Limb (tissue), 2 donors: ENCODE results near the gene PRKG2.
A peak's percentile ranks its signal among the peaks of the same experiment; 100 is the strongest.
"Not testable (repeated sequence)": the region's sequence is repeated elsewhere in the genome, so short reads cannot be mapped to it uniquely, and the experiment has no call there.

ENCODE experiments used
- DNase-seq, 2 donors: peaks; one replicate each; pipeline ENCODE4 v3.0.0-alpha.2; 2016; ENCODE audit errors: extremely low spot score in 2 of 2

PRKG2 gene

DNA sequence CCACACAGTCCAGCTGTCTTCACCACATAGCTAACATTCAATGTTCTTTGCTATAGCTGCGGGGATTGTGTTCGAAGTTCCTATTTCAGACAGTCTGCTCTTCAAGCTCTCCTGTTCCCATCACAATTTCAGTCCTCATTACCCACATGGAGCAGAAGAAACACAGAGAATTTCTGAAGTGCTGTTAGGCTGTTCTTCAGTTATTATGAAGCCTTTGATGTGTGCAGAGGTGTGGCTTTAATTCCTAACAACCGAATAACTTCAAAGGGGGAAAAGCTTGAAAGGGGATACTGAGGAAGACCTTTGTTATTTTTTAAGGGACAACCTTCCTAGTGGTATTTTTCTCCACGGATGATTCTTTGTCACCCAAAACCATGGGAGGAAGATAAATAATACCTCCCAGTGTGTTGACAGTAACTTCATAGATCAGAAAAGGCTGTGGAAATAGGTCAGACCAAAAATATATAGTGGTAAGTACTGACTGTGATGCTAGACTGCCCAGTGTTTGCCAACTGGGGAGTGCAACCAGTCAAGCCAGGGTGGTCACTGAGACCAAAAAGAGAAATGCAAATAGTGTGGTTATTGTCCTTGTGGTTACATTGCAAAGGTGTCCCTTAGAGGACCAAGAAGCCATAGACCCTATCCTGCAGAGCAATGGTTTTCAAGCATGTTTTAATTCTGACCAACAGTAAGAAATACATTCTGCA lies 52.1 kb downstream of the PRKG2 start:
- DNase-seq: no peak

DNA sequence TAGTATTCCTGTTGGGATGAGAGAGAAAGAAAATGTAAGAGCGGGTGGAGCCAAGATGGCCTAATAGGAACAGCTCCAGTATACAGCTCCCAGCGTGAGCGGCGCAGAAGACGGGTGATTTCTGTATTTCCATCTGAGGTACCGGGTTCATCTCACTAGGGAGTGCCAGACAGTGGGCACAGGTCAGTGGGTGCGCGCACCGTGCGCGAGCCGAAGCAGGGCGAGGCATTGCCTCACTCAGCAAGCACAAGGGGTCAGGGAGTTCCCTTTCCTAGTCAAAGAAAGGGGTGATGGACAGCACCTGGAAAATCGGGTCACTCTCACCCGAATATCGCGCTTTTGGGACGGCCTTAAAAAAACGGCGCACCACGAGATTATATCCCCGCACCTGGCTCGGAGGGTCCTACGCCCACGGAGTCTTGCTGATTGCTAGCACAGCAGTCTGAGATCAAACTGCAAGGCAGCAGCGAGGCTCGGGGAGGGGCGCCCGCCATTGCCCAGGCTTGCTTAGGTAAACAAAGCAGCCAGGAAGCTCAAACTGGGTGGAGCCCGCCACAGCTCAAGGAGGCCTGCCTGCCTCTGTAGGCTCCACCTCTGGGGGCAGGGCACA lies 61.2 kb downstream of the PRKG2 start:
- DNase-seq: not testable (repeated sequence)

GRCh38 chr4:81152839-81153713 lies 61.9 kb downstream of the PRKG2 start:
- DNase-seq: no peak

- DNase-seq: no peak
These were observed 65.0 kb downstream of the PRKG2 start for GRCh38 chr4:81149976-81150375.

GRCh38 chr4:81148576-81148975 lies 66.4 kb downstream of the PRKG2 start:
- DNase-seq: no peak

DNA sequence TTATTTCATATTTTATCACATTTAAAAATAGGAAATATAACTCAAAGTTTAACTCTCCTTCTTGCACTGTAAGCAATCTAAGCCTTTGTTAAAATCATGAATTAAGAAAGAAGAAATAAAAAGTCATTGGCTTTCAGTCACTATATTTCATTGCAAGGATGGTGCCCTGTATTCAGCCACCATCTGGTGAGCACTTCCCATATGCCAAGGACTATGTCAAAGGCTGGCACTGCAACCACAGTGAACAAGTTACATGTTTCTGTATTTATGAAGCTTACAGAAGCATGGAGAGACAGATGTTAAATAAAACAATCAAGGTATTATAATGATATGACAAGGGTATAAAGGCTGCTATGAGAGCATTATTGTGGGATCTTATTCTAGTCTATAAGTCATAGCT lies 68.6 kb downstream of the PRKG2 start:
- no peak for DNase-seq

DNA sequence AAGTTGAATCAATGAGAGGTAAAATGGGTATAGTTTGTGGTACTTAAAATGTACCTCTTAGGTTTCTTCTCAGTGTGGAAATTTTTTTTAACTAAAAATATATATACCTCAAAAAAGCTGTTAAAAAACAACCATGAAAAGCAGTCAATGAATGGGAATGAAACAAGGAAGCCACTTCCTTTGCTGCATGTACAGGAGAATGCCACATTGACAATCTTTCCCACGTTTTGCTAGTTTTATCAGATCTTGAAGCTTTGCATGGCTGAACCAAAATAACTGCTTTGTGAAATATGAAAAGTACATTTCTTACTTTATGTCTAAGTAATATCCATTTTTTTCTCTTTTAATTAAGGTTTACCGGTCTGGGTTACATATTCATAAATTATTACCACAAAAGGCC lies 71.8 kb downstream of the PRKG2 start:
- DNase-seq: no peak

DNA sequence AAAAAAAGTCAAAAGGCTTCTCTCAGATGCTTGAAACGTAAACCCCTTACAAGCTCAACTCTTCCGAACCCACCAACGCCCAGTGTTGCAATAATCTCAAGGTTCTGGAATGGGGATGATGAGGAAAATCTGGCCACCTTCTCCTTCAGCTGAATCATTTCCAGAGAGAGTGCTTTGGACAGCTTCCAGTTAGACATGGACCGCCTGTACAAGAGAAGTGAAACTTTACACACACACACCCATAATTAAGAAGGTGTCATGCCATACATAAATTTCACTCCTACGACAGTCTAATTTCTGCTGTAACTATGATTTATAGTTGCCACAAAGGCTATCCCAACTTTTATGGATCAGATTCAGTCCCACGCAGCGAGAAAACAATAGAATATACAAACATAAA lies 72.3 kb downstream of the PRKG2 start:
- no peak for DNase-seq

DNA sequence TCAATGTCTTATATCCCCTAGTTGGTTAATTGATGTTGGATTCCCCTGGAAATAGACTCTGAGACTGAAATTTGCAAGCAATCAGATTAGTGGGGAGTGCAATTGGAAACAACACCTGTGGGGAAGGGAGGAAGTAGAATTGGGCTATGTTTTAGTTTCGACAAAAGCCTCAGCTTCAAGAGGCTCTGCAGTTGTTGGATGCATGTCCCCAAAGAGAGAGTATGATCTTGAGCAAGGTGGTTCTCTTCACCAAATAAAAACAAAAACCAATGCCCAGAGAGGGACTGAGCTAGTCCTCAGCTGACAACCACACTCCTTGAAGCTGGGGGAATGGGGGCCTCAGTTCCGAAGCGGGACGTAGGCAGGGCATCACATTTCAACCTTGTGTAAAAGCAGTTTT lies 77.1 kb downstream of the PRKG2 start:
- DNase-seq: no peak

- no peak for DNase-seq
These were observed 77.6 kb downstream of the PRKG2 start for GRCh38 chr4:81137446-81137845.

DNA sequence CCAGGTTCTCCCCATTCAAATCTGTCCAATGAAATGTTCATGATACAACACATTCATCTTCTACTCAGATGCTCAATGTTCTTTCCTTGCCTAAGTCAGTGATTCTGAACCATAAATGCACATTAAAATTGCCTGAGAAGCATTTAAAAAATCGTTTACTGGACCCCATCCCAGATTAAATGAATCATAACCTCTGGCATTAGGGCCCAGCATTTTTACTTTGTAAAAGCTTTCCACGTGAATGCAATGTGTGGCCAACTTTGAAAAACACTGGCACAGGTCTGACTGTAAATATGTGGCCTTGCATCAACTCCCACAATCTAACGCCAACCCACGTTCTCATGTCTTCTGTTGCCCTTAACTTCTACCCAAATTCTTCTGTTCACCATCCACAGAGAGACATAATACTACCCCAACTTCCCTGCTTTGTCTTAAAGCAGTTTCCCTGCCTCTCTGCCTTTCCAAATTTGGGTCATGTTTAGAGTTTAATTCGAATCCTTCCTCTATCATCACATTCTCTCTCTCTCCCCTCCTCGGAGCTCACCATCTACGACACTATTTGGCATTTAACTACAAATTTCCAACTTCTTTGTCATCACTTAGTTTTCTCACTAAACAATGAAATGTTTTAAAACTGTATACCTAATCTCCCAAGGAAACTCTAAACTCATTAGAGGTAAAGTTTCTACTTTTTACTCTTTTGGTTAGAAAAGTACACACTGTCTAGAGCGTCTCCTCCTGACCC lies 78.7 kb downstream of the PRKG2 start:
- peak in 1 of 2 donors; percentile 27 for DNase-seq

DNA sequence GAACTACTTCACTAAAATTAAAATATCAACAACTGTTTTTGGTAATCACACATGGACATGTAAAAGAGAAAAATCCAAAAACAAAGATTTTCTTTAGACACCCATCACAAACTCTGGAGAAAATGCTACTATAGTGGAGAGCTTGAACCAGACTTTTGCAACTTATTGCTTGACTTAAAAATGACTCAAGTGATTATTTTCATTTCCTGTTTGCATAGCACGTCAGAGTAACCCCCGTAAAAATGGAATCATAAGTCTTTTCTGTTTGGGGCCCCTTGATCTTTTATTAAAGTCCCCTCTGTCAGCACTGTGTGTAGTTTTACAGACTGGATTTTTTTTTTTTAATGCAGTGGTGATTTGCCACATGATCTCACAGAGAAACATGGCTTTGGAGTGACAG lies 79.5 kb downstream of the PRKG2 start:
- no peak for DNase-seq

DNA sequence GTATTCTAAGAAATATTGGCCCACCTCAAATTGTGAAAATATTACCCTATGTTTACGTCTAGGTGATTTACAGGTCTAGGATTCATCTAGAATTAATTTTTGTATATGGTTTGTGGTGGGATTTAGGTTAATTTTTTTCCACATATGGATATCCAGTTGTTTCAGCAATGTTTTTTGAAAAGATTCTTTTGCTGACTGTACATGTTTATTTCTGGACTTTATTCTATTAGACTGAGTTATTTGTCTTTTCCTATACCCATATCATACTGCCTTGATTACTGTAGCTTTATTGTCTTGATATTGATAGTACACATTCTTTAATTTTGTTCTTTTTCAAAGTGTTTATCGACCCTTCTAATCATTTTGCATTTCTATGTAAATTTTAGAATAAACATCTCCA lies 83.5 kb downstream of the PRKG2 start:
- no peak for DNase-seq

GRCh38 chr4:81131066-81131465 lies 84.0 kb downstream of the PRKG2 start:
- DNase-seq: no peak

GRCh38 chr4:81130569-81130968 lies 84.5 kb downstream of the PRKG2 start:
- no peak for DNase-seq

DNA sequence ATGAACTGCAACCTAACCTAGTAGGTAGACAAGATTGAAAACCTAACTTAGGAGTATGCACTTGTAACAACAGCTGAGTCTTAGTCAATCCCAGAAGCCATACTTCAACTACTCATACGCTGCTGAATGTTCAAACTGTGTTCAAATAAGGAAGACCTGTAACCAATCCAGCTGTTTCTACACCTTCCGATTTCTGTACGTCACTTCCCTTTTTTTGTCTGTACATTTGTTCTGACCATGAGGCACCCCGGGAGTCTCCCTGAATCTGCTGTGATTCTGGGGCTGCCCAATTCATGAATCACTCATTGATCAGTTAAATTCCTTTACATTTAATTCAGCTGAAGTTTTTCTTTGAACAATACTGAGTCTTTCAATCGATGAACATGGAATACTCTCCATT lies 95.0 kb downstream of the PRKG2 start:
- no peak for DNase-seq

GRCh38 chr4:81118086-81118485 lies 96.9 kb downstream of the PRKG2 start:
- no peak for DNase-seq

GRCh38 chr4:81116566-81116965 lies 98.5 kb downstream of the PRKG2 start:
- DNase-seq: no peak

GRCh38 chr4:81113024-81113423 lies 102.0 kb downstream of the PRKG2 start:
- no peak for DNase-seq

DNA sequence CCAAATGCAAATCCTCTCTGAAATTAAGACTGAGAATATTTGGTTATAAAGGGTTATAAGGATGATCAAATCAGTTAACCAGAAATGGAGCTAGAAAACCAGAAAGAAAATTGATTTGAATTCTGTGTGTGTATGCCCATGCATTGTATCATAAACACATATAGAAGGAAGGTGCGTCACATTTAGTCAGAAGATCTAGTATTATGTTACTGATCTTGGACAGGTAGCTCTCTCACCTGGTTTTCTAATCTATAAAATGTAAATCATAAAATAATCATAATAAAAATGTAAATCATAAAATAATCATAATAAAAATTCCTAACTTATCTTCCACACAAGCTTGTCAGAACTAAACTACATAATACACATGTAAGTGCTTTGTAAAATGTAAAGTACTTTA lies 105.7 kb downstream of the PRKG2 start:
- DNase-seq: no peak

DNA sequence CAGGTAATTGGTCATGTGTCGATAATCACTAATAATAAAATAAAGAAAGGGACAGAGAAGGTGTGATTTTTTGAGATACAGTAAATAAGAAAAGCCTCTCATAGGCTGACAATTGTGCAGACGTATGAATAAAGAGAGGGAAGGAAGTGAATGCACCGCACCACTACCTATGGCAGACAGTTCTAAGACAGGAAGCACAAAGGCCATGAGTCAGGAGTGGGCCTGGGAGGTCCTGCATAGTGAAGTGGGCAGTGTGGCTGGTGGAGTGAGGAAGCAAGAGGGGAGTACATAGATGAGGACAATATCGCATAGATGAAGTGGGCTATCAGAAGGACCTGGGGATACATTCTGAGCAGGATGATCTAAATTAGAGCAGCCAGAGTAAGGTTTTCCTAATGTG lies 108.9 kb downstream of the PRKG2 start:
- DNase-seq: no peak

DNA sequence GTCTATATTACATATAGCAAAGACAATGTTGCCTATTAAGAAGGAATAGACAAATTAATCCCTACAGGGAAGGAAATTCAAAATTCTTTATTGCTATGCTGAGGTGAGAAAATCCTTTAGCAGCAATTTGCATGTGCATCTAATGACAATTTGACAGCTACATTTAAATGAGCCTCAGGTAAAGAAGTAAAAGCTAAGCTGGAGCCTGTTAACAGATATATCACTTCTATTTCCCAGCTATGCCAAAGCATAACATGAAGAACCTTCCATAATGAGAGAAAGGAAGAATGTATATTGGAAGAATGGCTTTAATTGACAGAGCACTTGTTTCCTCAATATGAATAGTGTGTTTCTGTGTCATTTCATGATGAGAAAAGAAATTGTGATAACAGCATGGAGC lies 112.9 kb downstream of the PRKG2 start:
- DNase-seq: no peak
